Naive thymus-derived CD4-positive, alpha-beta T cell (primary cell): Measurements from ENCODE around the gene PLK5. TPM values are rescaled to one million over a fixed set of nuclear protein-coding genes. Genes with fewer than 3 reads are reported as not detected.

Source experiments
- ATAC-seq: fragments of 150-1000 bp; cut with Tn5 transposase; 2 replicates; pipeline ENCODE4 v1.10.0; 2021; ENCODE audit warnings: mild to moderate bottlenecking, moderate library complexity
- CTCF ChIA-PET: fragments of 350-600 bp; sonication (Branson Sonifier 250); formaldehyde crosslinking; loops from one replicate; lab custom pipeline; 2021; ENCODE audit warnings: antibody characterized with exemption; lab: Charles Lee
- POLR2A ChIA-PET: fragments of 350-600 bp; sonication (Branson Sonifier 250); formaldehyde crosslinking; loops from one replicate; lab custom pipeline; 2021; ENCODE audit warnings: antibody characterized with exemption, inconsistent platforms; lab: Charles Lee
- DNase-seq, 9 donors: peaks; one replicate each; pipeline versions ENCODE4 v3.0.0 to v3.0.0-alpha.2; 2020 to 2022; ENCODE audit warnings: mixed read lengths in 1 of 9
- H3K27ac ChIP-seq: one replicate; pipeline ENCODE4 v1.7.0; 2013; ENCODE audit warnings: mild to moderate bottlenecking, low read depth, low read length, moderate library complexity
- H3K27me3 ChIP-seq, 2 donors: one replicate each; pipeline ENCODE4 v1.7.0; 2013; ENCODE audit warnings: low read length in 2 of 2, mild to moderate bottlenecking in 2 of 2, moderate library complexity in 2 of 2; ENCODE audit not compliant: control insufficient read depth in 2 of 2, insufficient read depth in 2 of 2
- H3K36me3 ChIP-seq, 3 experiments: 1 replicate in 2 of 3; 2 replicates in 1 of 3; pipeline ENCODE4 v1.7.0; 2013; ENCODE audit warnings: low read length in 3 of 3, mild to moderate bottlenecking in 3 of 3, moderate library complexity in 1 of 3; ENCODE audit not compliant: insufficient read depth in 3 of 3, control insufficient read depth in 2 of 3
- H3K4me1 ChIP-seq, 2 donors: one replicate each; pipeline ENCODE4 v1.7.0; 2013; ENCODE audit warnings: low read length in 2 of 2, mild to moderate bottlenecking in 2 of 2, moderate library complexity in 1 of 2; ENCODE audit not compliant: control insufficient read depth in 2 of 2, insufficient read depth in 2 of 2
- H3K4me3 ChIP-seq: 2 replicates; pipeline ENCODE4 v1.7.0; 2013; ENCODE audit warnings: mild to moderate bottlenecking, low read length
- H3K9me3 ChIP-seq, 3 experiments: 1 replicate in 2 of 3; 2 replicates in 1 of 3; pipeline ENCODE4 v1.7.0; 2013; ENCODE audit warnings: low read length in 3 of 3; ENCODE audit not compliant: control insufficient read depth in 2 of 3
- H3K27ac Mint-ChIP-seq, 9 donors: one replicate each; pipeline ENCODE4 v1.8.0; 2020 to 2022; ENCODE audit warnings: mixed read lengths in 9 of 9, mild to moderate bottlenecking in 8 of 9, moderate library complexity in 5 of 9, inconsistent platforms in 2 of 9
- H3K27me3 Mint-ChIP-seq, 5 donors: one replicate each; pipeline ENCODE4 v1.8.0; 2021 to 2022; ENCODE audit warnings: mixed read lengths in 5 of 5, mild to moderate bottlenecking in 1 of 5
- H3K36me3 Mint-ChIP-seq, 5 donors: one replicate each; pipeline ENCODE4 v1.8.0; 2020 to 2022; ENCODE audit warnings: mixed read lengths in 5 of 5, mild to moderate bottlenecking in 3 of 5, inconsistent platforms in 1 of 5
- H3K4me1 Mint-ChIP-seq, 7 donors: one replicate each; pipeline ENCODE4 v1.8.0; 2020 to 2022; ENCODE audit warnings: mixed read lengths in 7 of 7, mild to moderate bottlenecking in 3 of 7, inconsistent platforms in 1 of 7
- H3K4me3 Mint-ChIP-seq, 10 donors: one replicate each; pipeline ENCODE4 v1.8.0; 2020 to 2022; ENCODE audit warnings: mild to moderate bottlenecking in 10 of 10, mixed read lengths in 10 of 10, moderate library complexity in 6 of 10, inconsistent platforms in 2 of 10
- H3K9me3 Mint-ChIP-seq, 11 donors: one replicate each; pipeline ENCODE4 v1.8.0; 2020 to 2022; ENCODE audit warnings: mixed read lengths in 11 of 11, mild to moderate bottlenecking in 4 of 11, inconsistent platforms in 1 of 11, moderate library complexity in 1 of 11
- intact Hi-C, 2 donors: fragments of 100-400 bp; cut with micrococcal nuclease; formaldehyde crosslinking; loops; one replicate each; pipeline ENCODE4 v1.15.1; 2023
- polyA plus RNA-seq, 2 donors: library from polyadenylated mRNA; unstranded; fragments of 300-500 nt; fragmentation: Illumina TruSeq; gene quantifications; one replicate each; pipeline ENCODE4 v1.2.3, GENCODE V29; 2021
- total RNA-seq, 6 experiments: library from RNA in 5 of 6; stranded (reverse) in 5 of 6; gene quantifications; 1 replicate in 5 of 6; 2 replicates in 1 of 6; pipeline ENCODE4 v1.2.3 and lab custom pipeline; 2021 to 2026

PLK5 gene
- total and polyA plus RNA-seq, 7 experiments from 2014 or later = not detected

DNA sequence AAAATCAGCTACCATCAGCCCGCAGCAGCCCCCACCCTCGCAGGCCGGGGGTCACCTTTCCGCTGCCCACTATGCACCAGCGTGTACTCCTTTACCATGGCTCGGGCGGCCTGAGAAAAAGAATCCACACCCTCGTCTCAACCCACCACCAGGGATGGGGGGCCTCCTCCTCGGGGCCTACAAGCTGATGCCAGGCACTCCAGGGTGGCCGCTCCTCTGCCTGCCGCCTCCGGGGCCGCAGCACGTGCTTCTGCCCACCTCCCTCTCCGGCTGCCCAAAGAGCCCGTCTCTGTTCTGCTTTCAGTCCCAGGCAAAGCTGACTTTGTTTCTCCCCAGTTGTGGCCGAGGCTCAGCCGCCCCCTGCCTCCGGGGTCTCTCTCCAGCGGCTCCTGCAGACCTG lies 55.3 kb downstream of the PLK5 start:
- Histone ChIP-seq H3K4me3 (no peak overlapping the region), H3K4me1 (no peaks in the 10 kb centered on the region), H3K27me3 (no peaks in the 10 kb centered on the region), H3K36me3 (peaks cover 0 to 77% (median 4%) of the 10 kb centered on the region in 3 experiments), H3K27ac (no peak overlapping the region), H3K9me3 (no peaks in the 10 kb centered on the region)
- ChIA-PET CTCF (no interaction called here), POLR2A (no interaction called here)
- Mint-ChIP-seq H3K4me3 (no peak overlapping the region), H3K9me3 (no peaks in the 10 kb centered on the region), H3K4me1 (peaks cover 0 to 4% (median 0%) of the 10 kb centered on the region in 7 donors), H3K36me3 (peaks cover 0 to 15% (median 4%) of the 10 kb centered on the region in 5 donors), H3K27me3 (no peaks in the 10 kb centered on the region), H3K27ac (no peak overlapping the region)
- no peak for ATAC-seq
- intact Hi-C loops = no loop called here
- DNase-seq = no peak

DNA sequence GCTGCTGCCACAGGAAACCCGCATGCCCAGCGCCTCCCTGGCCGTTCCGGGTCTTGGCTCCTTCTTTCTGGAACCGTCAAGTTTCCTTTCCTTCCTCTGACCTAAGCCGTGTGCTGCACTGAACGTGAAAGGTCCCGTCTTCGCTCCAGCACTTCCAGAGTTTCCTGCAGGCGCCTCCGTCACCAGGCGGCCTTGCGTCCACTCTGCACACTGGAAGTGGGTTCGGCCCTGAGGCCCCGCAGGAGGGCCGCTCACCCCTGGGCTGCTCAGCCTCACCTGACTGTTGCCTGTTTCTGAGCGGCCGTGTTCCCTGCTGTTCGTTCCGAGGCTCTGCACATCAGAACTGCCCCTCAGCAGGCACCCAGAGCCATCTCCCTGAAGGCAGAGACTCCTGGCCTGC lies 56.5 kb downstream of the PLK5 start:
- Mint-ChIP-seq H3K27ac (no peak overlapping the region), H3K36me3 (peaks cover 0 to 15% (median 4%) of the 10 kb centered on the region in 5 donors), H3K27me3 (no peaks in the 10 kb centered on the region), H3K4me1 (peaks cover 0 to 4% (median 0%) of the 10 kb centered on the region in 7 donors), H3K9me3 (no peaks in the 10 kb centered on the region), H3K4me3 (no peak overlapping the region)
- H3K4me1 ChIP-seq = no peaks in the 10 kb centered on the region
- H3K27me3 ChIP-seq = no peaks in the 10 kb centered on the region
- DNase-seq = no peak
- intact Hi-C loops = no loop called here
- H3K27ac ChIP-seq = no peak overlapping the region
- H3K36me3 ChIP-seq = peaks cover 0 to 83% (median 4%) of the 10 kb centered on the region in 3 experiments
- H3K4me3 ChIP-seq = no peak overlapping the region
- ChIA-PET POLR2A (interaction anchor here (2.1 kb wide), 1 partner anchor 12 kb away, joined by 6 read pairs; the partner anchor contains the start of gene MBD3), CTCF (no interaction called here)
- H3K9me3 ChIP-seq = no peaks in the 10 kb centered on the region
- no peak for ATAC-seq

DNA sequence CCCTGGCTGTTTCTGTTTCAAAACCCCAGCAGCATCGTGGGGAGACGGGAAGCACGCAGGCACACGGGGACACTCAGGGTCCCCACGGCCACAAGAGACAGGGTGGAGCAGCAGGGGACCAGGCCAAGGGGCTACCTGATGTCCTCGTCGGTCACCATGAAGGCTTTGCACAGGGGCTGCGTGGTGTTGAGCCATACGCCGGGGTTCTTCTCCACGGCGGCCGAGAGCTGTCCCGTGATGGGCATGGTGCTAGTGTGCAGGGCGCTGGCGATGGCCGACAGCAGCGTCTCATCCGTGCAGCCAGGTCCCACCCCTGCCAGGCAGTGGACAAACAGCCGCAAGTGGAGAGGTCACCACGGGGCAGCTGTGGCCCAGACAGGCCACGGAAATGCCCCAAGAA lies 57.1 kb downstream of the PLK5 start:
- H3K27ac Mint-ChIP-seq = no peak overlapping the region
- H3K4me1 Mint-ChIP-seq = peaks cover 0 to 5% (median 2%) of the 10 kb centered on the region in 7 donors
- intact Hi-C loops = no loop called here
- ATAC-seq = no peak
- POLR2A ChIA-PET = interaction anchor here (0.5 to 2.1 kb wide), 2 partner anchors 12 to 20 kb away, joined by 3 to 6 read pairs; partner anchors contain the start of gene MBD3
- no peak overlapping the region for H3K4me3 Mint-ChIP-seq
- CTCF ChIA-PET = no interaction called here
- no peaks in the 10 kb centered on the region for H3K27me3 Mint-ChIP-seq
- H3K9me3 Mint-ChIP-seq = no peaks in the 10 kb centered on the region
- Histone ChIP-seq H3K36me3 (peaks cover 0 to 80% (median 4%) of the 10 kb centered on the region in 3 experiments), H3K27ac (no peak overlapping the region), H3K9me3 (no peaks in the 10 kb centered on the region), H3K27me3 (no peaks in the 10 kb centered on the region), H3K4me1 (no peaks in the 10 kb centered on the region), H3K4me3 (no peak overlapping the region)
- H3K36me3 Mint-ChIP-seq = peaks cover 0 to 17% (median under 1%) of the 10 kb centered on the region in 5 donors
- no peak for DNase-seq

DNA sequence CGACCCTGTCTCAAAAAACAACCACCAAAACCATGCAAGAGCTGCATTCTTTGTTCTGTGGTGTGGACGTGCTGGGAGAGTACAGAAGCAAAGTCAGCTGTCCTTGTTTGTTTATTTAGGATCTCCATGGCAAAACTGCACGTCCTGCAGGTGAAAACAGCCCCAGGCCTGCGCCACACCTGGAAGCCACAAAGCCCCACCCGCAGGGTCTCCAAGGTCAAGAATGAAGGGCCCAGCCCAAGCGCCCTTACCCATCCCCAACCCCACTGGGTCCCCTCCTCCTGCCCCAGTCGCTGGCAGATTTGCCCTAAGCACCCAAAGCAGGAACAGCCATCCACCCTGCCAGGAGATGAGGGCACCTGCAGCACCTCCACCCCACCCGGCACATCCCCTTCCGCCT lies 58.3 kb downstream of the PLK5 start:
- Mint-ChIP-seq H3K27me3 (no peaks in the 10 kb centered on the region), H3K27ac (peak overlapping the region in 1 of 9 donors; percentile 70), H3K36me3 (peaks cover 0 to 19% (median 0%) of the 10 kb centered on the region in 5 donors), H3K4me3 (no peak overlapping the region), H3K9me3 (no peaks in the 10 kb centered on the region), H3K4me1 (peaks cover 0 to 9% (median 4%) of the 10 kb centered on the region in 7 donors)
- Histone ChIP-seq H3K4me3 (no peak overlapping the region), H3K9me3 (no peaks in the 10 kb centered on the region), H3K36me3 (peaks cover 0 to 72% (median 4%) of the 10 kb centered on the region in 3 experiments), H3K27ac (no peak overlapping the region), H3K4me1 (no peaks in the 10 kb centered on the region), H3K27me3 (no peaks in the 10 kb centered on the region)
- ATAC-seq = no peak
- ChIA-PET CTCF (interaction anchor here (0.7 kb wide), 1 partner anchor 147 kb away, joined by 3 read pairs; no protein-coding TSS in a partner anchor), POLR2A (interaction anchor here (2.1 kb wide), 1 partner anchor 11 kb away, joined by 6 read pairs; the partner anchor contains the start of gene MBD3)
- intact Hi-C loops = no loop called here
- no peak for DNase-seq

DNA sequence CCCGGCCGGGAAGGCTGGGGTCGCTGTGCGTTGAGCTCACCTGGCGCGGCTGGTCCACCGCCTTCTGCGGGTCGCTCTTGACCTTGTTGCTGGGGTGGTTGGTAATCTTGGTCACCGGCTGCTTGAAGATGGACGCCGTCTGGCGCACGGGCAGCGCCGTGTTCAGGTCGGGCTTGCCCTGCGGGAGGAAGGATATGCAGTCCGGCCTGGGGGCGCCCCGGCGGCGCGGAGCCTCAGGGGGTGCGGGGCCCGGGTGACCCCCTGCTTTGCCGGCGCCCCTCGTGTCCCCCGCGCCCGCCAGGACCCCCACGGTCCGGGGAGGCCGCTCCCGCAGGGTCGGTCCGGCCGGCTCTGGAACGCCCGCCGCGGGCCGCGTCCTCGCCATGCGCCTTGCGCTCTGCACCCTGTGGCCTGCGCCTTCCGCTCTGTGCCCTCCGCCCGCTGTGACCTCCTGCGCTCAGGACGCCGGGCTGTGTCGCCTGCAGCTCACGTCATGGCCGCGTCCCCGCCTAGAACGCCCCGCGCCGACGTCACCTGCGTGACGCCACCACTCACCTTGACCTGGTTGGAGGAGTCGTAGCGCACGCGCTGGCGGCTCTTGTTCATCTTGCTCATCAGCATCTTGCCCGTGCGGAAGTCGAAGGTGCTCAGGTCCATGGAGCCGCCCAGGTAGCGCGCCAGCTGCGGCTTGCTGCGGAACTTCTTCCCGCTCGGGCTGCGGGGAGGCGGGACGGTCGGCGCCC lies 60.8 kb downstream of the PLK5 start:
- H3K36me3 ChIP-seq = peaks cover 0 to 50% (median 4%) of the 10 kb centered on the region in 3 experiments
- H3K27me3 ChIP-seq = no peaks in the 10 kb centered on the region
- H3K4me3 ChIP-seq = no peak overlapping the region
- ATAC-seq (no peak), DNase-seq (no peak)
- Mint-ChIP-seq H3K4me1 (peaks cover 2 to 14% (median 6%) of the 10 kb centered on the region in 7 donors), H3K9me3 (no peaks in the 10 kb centered on the region), H3K27me3 (no peaks in the 10 kb centered on the region), H3K27ac (no peak overlapping the region), H3K4me3 (no peak overlapping the region), H3K36me3 (peaks cover 0 to 15% (median 0%) of the 10 kb centered on the region in 5 donors)
- no peaks in the 10 kb centered on the region for H3K9me3 ChIP-seq
- ChIA-PET POLR2A (interaction anchor here (1.3 kb wide), 1 partner anchor 8 kb away, joined by 3 read pairs; the partner anchor contains the start of gene MBD3), CTCF (interaction anchor here (0.6 kb wide), 1 partner anchor 88 kb away, joined by 5 read pairs; no protein-coding TSS in a partner anchor)
- H3K4me1 ChIP-seq = no peaks in the 10 kb centered on the region
- H3K27ac ChIP-seq = no peak overlapping the region
- intact Hi-C loops = no loop called here

DNA sequence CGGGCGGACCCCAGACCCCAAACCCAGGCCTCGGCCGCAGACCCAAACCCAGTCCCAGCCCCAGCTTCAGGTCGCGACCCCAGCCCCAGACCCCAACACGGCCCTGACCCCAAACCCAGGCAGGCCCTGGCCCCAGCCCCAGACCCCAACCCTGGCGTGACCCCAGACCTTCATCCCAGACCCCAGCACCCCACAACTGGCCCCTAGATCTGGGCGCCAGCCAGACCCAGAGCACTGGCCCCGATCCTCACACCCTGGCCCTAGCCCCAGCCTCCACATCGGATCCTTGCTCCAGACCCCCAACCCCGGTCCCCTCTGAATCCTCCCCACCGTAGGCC lies 61.3 kb downstream of the PLK5 start:
- CTCF ChIA-PET = no interaction called here
- H3K4me1 Mint-ChIP-seq = peaks cover 3 to 14% (median 10%) of the 10 kb centered on the region in 7 donors

More for the DNA sequence above, 61.3 kb downstream of the PLK5 start:
- H3K27ac Mint-ChIP-seq = peak overlapping the region in 2 of 9 donors; percentile 17 to 49
- H3K27me3 ChIP-seq = no peaks in the 10 kb centered on the region
- intact Hi-C loops = no loop called here
- POLR2A ChIA-PET = no interaction called here
- H3K36me3 Mint-ChIP-seq = peaks cover 0 to 12% (median 0%) of the 10 kb centered on the region in 5 donors
- peaks cover 0 to 44% (median 4%) of the 10 kb centered on the region in 3 experiments for H3K36me3 ChIP-seq
- no peaks in the 10 kb centered on the region for H3K9me3 ChIP-seq
- H3K27me3 Mint-ChIP-seq = no peaks in the 10 kb centered on the region
- no peak overlapping the region for H3K4me3 ChIP-seq
- no peaks in the 10 kb centered on the region for H3K4me1 ChIP-seq
- no peak overlapping the region for H3K4me3 Mint-ChIP-seq
- no peak for DNase-seq
- no peak overlapping the region for H3K27ac ChIP-seq
- ATAC-seq = no peak
- H3K9me3 Mint-ChIP-seq = no peaks in the 10 kb centered on the region
